ENCODE results near the gene SUFU.

Gene SUFU

DNA sequence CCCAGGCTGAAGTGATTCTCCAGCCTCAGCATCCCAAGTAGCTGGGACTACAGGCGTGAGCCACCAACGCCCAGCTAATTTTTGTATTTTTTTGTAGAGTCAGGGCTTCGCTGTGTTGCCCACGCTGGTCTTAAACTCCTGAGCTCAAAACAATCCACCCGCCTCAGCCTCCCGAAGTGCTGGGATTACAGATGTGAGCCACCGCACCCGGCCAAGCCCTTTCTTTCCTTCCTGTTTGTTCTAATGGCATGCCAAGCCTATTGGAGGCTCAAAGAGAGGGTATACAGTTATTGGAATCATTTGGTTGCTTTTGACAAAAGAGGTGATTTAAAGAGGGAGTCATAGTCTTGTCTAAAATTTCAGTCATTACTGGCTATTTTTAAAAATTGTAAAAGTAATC, 94.5 kb downstream of the SUFU start:
- DNase-seq: no peak

- DNase-seq: no peak
Measured at GRCh38 chr10:102599565-102600327, 96.0 kb downstream of the SUFU start.

- DNase-seq: no peak
Measured at GRCh38 chr10:102600816-102601215, 97.0 kb downstream of the SUFU start.

DNA sequence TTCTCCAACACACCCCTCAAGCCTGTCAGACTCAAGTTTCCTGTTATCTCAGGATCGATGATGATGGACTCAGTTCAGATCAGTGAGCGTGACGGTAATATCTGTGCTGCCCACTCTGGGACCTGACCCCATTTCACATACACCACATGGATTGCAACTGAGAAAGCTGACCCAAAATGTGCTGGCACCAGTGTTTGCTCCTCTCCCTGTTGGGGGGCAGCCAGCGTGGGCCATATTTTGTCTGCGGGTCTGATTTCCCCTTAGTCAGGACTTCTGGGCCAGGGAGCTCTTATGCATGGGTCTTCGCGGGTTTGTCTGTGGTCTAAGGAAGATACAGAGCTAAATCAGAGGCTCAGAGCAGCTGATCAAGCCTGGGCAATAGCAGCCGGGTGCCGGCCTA, 97.9 kb downstream of the SUFU start:
- DNase-seq: no peak

DNA sequence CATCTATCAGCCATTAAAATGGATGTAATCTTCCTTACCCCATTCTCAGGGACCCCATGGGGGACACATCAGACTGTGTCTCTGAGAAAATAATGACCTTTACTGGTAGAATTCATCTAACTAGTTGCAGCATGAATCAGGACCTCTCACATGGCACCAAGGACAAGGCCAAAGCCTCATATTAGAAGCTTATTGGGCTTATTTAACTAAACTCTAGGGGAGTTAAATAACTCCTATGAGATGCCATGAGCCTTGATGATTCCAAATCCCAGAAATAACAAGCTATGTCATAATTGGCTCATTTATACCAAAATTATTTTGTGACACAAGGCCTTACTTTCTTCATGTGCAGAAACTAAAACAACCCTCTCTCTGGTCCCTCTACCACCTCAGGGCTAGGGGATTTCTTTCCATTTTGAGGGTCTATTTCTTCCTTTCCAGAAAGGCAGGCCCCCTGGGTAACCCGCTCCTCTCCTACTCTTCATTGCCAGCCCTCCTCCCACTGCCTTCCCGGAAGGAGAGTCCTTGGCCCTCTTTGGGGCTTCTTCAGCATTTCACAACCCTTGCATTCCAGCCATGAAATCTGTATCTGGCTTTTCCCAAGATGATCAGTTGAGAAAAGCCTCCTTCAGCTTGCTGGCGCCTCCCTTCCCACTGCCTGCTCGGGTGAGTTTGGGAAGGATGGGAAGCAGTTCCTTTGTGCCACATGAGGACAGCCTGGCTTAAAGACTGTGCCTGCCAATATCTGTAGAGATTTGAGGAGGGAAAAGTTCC, 98.7 kb downstream of the SUFU start:
- DNase-seq: no peak

- no peak for DNase-seq
Measured at GRCh38 chr10:102603946-102604345, 100.2 kb downstream of the SUFU start.

DNA sequence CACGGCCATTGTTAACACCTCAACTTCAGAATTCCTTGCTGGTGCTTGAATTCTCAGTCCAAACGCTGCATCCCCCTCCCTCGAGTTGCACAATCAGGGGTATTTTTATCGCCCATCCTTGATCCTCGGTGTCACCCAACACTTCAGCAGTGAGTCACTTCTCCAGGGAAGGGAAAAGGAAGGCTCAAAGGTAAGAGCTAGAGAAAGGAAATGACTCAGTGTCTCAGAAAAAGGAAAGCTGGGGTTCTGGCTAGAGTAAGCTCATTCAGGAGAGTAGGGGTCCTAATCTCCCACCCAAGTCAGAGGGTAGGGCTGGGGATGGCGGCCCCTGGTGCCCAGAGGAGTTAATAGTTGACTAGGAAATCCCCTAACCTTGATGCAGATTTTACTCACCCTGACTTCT, 100.7 kb downstream of the SUFU start:
- no peak for DNase-seq

DNA sequence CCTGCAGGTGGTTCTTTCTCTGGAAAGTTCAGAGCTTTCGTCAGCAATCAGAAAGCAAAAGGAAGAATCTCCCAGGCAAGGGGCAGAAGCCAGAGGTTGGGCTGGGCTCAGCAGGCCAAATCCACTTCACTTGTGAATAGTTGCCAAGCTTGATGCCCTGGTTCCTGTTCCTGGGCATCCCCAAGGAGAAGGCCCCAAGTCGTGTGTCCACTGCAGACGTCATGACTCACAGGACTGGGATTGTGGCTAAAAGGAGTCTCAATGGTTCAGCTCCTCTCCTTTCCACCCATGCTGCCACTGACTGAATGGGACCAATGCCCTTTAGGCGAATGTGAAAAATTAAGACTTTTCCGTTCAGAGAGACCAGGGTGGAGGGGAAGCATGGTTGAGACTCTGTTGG, 101.9 kb downstream of the SUFU start:
- no peak for DNase-seq

DNA sequence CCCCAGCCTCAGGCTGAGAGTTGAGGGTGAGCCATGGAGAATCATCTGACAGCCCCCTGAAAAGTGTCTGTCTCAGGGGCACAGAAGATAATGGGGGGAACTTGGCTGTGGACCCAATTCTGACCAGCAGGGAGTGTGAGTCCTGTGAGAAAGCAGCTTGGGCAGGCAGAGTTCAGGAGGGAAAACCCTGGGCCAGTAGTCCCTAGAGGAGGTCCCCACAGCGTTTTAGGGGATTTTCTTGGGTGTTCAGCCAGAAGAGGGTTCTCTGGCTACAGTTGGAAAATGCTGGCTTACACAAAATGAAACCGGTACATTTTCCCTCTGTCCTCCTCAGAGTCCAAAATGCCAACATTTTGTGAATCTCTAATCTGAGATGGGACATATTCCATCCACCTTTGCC, 104.7 kb downstream of the SUFU start:
- no peak for DNase-seq

- DNase-seq: no peak
Measured at GRCh38 chr10:102610441-102610887, 106.7 kb downstream of the SUFU start.

- no peak for DNase-seq
Measured at GRCh38 chr10:102611514-102612087, 107.8 kb downstream of the SUFU start.

DNA sequence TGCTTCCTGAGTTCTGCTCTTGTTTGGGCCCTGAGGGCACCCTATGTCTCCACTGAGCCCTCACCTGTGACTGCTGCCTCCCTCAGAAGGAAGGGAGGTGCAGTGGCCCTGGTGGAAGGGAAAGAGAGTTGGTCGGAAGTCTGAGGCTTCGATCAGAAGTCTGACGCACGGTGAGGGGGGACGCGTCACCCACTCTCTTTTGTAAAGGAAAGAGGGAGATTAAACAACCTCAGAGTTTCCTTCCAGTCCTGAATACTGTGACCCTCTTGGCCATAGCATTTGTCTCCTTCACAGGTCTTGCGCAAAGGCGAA, 109.1 kb downstream of the SUFU start:
- peak; percentile 26 to 60 for DNase-seq

- no peak for DNase-seq
Measured at GRCh38 chr10:102613286-102613685, 109.5 kb downstream of the SUFU start.

DNA sequence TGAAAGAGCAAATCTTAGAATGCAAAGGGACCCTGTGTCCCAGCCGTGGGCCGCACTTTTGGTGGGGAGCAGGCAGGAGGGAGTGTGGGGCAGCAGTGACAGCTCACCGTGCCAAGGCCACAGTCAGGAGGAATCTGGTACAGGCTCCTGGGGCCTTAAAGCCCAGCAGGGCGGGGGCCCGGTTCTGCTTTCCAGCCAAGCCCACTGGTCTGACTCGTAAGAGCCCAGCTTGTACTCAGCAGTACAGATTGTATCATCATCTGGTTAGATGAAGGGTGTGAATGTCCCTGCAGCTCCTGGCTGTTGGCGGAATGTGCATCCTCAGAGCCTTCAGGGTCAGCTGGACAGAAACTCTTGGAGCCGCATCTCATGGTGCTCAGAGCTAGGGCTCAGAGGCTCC, 110.0 kb downstream of the SUFU start:
- no peak for DNase-seq

- DNase-seq: no peak
Measured at GRCh38 chr10:102614888-102615287, 111.1 kb downstream of the SUFU start.

DNA sequence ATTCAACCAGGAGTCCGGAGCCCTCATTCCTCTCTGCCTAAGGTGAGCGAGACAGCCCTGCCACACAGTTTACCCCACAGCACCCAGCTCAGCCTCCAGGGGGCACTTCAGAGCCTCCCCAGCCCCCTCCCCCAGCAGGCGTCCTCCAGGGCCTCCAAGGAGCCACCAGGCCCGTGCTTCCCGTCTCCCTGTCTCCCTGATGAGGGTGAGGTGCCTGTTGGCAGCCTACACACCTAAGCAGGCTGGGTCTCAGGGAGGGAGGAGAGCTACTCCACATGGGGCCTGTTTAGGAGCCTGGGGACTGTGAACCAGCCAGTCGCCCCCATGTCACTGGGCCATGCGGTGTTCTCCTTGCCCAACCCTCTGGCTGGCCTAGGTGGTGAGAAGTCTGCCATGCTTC, 111.6 kb downstream of the SUFU start:
- DNase-seq: peak in 1 of 2 experiments; percentile 12

- DNase-seq: no peak
Measured at GRCh38 chr10:102616066-102616770, 112.4 kb downstream of the SUFU start.

DNA sequence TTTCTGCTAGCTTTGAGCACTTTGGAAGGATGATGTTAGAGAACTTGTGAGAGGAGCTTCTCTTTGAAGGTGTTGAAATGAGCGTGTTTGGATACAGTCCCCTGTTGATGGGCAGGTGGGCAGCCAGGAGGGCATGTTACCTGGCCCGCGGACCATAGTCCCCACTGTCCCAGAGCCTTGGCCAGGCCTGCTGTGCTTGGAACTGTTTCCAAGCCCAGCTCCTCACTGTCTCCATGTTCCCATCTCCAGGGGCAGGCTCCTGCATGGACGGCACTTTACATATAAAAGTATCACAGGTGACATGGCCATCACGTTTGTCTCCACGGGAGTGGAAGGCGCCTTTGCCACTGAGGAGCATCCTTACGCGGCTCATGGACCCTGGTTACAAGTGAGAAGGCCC, 113.3 kb downstream of the SUFU start:
- no peak for DNase-seq

- DNase-seq: no peak
Measured at GRCh38 chr10:102617816-102618215, 114.0 kb downstream of the SUFU start.

GRCh38 chr10:102619281-102619981, 115.7 kb downstream of the SUFU start:
- DNase-seq: no peak

- no peak for DNase-seq
Measured at GRCh38 chr10:102620138-102620590, 116.4 kb downstream of the SUFU start.

- no peak for DNase-seq
Measured at GRCh38 chr10:102620591-102621442, 117.0 kb downstream of the SUFU start.
